ENCODE measurements around the gene LY9. TPM values are rescaled to one million over a fixed set of nuclear protein-coding genes. Genes with fewer than 3 reads are reported as not detected.

LY9 gene
- total RNA-seq, 2 donors from 2014 or later, result 0.46 to 1.7 TPM

DNA sequence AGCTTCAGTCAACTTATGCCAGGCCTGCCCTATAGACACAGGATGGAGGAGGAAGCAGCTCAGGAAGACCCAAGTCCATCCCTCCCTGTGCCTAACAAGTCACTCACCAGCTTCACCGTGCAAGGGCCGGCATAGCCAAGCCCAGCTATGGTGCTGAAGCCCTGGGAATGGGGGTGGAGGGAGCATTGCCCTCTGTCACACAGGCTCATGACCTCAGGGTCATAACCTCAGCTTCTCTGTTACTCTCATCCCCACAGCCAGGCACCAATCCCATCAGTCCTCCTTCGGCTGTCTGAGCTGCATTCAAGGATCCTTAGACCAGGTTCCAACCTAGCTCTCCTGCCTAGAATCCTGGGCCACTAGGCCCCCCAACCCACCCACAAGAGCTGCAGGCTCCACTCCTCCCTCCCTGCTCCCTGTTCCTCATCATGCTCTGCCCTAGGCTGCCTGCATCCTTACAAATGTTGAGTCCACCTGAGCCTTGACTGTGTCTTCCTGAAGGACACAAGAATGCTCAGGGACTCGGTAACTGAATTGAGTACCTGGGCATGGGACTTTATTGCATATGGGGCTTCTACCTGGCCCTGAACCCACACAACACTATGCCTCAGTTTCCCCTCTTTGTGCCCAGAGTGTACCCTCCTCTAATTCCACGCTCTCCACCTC is 65.0 kb downstream of the LY9 start:
- DNase-seq (ENCODE audit: low spot score), result no peak
- Histone ChIP-seq H3K4me3 (no peak overlapping the region), H3K27me3 (replicated peaks; ENCODE audit: insufficient read depth) (no peaks in the 10 kb centered on the region), H3K27ac (no peak overlapping the region), H3K36me3 (no peaks in the 10 kb centered on the region), H3K9me3 (no peaks in the 10 kb centered on the region), H3K4me1 (replicated peaks) (no peaks in the 10 kb centered on the region)
- WGBS, result 73% methylated on average over 5 of the region's 5 CpGs
- no peak for TF ChIP-seq POLR2AphosphoS5 (IDR thresholded peaks at IDR 0.05)
- TF ChIP-seq POLR2A (IDR thresholded peaks at IDR 0.05), result no peak
- TF ChIP-seq, protein P1, sequence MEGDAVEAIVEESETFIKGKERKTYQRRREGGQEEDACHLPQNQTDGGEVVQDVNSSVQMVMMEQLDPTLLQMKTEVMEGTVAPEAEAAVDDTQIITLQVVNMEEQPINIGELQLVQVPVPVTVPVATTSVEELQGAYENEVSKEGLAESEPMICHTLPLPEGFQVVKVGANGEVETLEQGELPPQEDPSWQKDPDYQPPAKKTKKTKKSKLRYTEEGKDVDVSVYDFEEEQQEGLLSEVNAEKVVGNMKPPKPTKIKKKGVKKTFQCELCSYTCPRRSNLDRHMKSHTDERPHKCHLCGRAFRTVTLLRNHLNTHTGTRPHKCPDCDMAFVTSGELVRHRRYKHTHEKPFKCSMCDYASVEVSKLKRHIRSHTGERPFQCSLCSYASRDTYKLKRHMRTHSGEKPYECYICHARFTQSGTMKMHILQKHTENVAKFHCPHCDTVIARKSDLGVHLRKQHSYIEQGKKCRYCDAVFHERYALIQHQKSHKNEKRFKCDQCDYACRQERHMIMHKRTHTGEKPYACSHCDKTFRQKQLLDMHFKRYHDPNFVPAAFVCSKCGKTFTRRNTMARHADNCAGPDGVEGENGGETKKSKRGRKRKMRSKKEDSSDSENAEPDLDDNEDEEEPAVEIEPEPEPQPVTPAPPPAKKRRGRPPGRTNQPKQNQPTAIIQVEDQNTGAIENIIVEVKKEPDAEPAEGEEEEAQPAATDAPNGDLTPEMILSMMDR (IDR thresholded peaks at IDR 0.05), result no peak
- intact Hi-C loops (cut with DNase I), result no loop called here

DNA sequence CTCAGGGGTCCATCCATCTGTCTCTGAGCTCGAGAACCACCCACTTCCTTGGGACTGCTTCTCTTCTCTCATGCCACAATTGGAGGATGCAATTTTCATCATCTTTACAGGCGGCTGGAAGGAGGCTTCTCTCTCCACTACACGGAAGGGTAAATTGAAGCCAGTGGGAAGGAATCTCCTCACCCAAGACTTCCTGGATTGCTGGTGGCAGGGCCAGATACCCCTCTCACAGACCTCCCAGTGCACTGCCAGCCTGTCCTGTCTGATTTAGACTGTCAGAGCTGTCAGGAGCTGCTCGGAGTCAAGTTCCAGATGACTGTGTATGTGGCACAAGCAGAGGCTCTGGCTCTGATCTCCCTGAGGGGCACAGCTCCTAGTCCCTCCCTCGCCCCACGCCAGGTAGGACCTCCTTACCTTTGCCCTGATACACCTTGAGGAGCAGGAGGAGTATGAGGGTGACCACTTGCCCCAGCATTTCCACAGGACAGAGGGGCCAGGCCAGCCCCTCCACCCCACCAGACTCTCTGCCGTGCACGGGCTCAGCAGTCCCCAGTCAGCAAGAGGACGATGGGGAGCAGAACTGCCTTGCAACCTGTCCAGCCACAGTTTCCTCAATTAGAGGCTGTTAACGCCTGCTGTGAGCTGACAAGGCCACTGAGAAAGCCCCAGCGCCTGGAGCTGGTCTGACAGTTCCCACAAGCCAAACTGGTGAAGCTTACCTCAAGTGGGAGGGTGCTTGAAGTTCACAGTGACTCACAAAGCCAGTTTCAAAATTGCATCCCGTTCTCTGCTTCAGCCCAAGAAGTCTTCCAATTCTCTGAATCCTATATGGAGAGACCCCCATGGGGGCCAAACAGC is 66.5 kb downstream of the LY9 start, which contains the start of gene CD244:
TSS of gene CD244 (minus strand) at position 685 of the 858 bp plus-strand sequence. CDS start at position 475, 210 bp downstream.
- Histone ChIP-seq H3K4me1 (replicated peaks) (no peaks in the 10 kb centered on the region), H3K36me3 (no peaks in the 10 kb centered on the region), H3K9me3 (no peaks in the 10 kb centered on the region), H3K27ac (no peak within 1 kb of the TSS), H3K27me3 (replicated peaks; ENCODE audit: insufficient read depth) (no peaks in the 10 kb centered on the region), H3K4me3 (no peak within 1 kb of the TSS)
- TF ChIP-seq POLR2AphosphoS5 (IDR thresholded peaks at IDR 0.05) (no peak), POLR2A (IDR thresholded peaks at IDR 0.05) (no peak)
- TF ChIP-seq, protein P1 (IDR thresholded peaks at IDR 0.05), result no peak
- WGBS, result 49% methylated on average over 12 of the region's 12 CpGs
- intact Hi-C loops (cut with DNase I), result no loop called here
- DNase-seq (ENCODE audit: low spot score), result no peak

DNA sequence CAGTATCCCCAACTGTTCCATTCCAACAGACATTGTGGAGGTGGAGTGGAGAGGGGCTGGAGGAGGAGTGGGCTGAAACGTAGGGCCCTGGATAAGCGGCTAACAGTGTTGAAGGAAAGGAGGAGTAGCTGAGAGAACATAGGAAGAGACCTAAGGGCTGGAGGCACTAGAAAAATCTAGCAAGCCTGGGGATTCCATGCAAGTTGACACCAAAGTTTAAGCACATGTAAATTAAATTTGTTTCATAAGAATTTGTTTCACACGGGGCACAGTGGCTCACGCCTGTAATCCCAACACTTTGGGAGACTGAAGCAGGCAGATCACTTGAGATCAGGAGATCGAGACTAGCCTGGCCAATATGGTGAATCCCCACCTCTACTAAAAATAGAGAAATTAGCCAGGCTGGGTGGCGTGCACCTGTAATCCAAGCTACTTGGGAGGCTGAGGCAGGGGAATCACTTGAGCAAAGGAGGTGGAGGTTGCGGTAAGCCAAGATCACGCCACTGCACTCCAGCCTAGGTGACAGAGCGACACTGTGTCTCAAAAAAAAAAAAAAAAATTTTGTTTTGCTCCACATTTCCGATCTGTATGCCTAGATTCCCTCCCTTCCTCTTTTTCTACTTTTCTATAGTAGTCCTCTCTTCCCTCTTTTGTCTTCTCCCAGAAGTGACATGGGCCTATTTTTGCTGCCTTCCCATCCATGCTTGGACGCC is 67.2 kb downstream of the LY9 start:
- Histone ChIP-seq H3K4me3 (no peak overlapping the region), H3K4me1 (replicated peaks) (no peaks in the 10 kb centered on the region), H3K36me3 (no peaks in the 10 kb centered on the region), H3K27me3 (replicated peaks; ENCODE audit: insufficient read depth) (no peaks in the 10 kb centered on the region), H3K9me3 (no peaks in the 10 kb centered on the region), H3K27ac (no peak overlapping the region)
- 87% methylated on average over 11 of the region's 11 CpGs for WGBS
- intact Hi-C loops (cut with DNase I), result no loop called here
- DNase-seq (ENCODE audit: low spot score), result no peak
- TF ChIP-seq POLR2A (IDR thresholded peaks at IDR 0.05) (no peak), POLR2AphosphoS5 (IDR thresholded peaks at IDR 0.05) (no peak)
- TF ChIP-seq, protein P1 (IDR thresholded peaks at IDR 0.05), result no peak

DNA sequence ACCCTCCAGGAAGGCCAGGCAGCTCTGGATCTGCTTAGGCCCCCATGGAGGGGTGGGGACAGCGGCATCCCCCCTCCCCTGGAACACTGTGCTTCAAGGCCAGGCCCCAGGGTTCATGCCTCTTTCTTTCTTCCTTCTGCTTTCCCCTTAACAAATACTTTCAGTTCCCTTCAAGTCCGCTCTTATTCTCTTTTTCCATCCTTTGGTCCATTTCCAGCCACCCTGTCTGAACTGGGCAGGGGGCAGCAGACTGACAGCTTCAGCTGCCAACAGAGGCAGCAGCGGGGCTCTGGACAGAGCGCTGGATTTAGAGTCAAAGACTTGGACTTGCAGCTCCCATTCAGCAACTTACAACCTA is 67.8 kb downstream of the LY9 start:
- no peaks in the 10 kb centered on the region for H3K27me3 ChIP-seq (replicated peaks; ENCODE audit: insufficient read depth)
- 71% methylated on average over 4 of the region's 4 CpGs for WGBS

More for the DNA sequence above, 67.8 kb downstream of the LY9 start:
- Histone ChIP-seq H3K27ac (no peak overlapping the region), H3K9me3 (no peaks in the 10 kb centered on the region), H3K36me3 (no peaks in the 10 kb centered on the region), H3K4me1 (replicated peaks) (no peaks in the 10 kb centered on the region), H3K4me3 (no peak overlapping the region)
- TF ChIP-seq, protein P1 (IDR thresholded peaks at IDR 0.05), result no peak
- TF ChIP-seq POLR2AphosphoS5 (IDR thresholded peaks at IDR 0.05), result no peak
- TF ChIP-seq POLR2A (IDR thresholded peaks at IDR 0.05), result no peak
- DNase-seq (ENCODE audit: low spot score), result no peak
- intact Hi-C loops (cut with DNase I), result no loop called here

Data from prostate gland (tissue), 2 donors.